Right renal cortex interstitium (tissue), 3 donors: Measurements from ENCODE around the gene EPN2. TPM values are rescaled to one million over a fixed set of nuclear protein-coding genes. Genes with fewer than 3 reads are reported as not detected.

Experiments used
- DNase-seq, 3 donors: peaks; one replicate each; pipeline ENCODE4 v3.0.0-alpha.2; 2013; ENCODE audit warnings: low read depth in 3 of 3, low spot score in 2 of 3
- polyA plus RNA-seq, 3 donors: library from polyadenylated mRNA; unstranded; fragments of 120-200 nt; gene quantifications; one replicate each; pipeline ENCODE4 v1.2.1, GENCODE V29; 2013; ENCODE audit not compliant: insufficient read length in 3 of 3

EPN2 gene
- polyA plus RNA-seq, 3 donors, result 44.8 to 49.6 (median 48.2) TPM

DNA sequence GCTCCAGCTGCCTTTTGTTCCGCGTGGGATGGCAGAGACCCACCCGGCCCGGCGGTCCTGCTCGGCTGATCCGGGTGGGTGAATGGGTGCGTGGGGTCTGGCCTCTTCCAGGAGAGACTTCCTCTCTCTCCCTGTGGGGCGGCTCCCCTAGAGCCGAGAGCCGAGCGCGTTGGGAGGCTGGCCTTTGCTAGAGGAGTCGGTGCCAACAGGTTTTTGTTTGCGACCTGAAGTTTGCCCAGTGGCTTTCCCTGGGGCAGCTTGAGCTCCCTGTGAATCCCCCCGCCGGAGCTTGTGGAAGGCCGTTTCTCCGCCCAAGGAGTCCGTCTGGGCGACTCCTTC is 970 bp downstream of the EPN2 start:
- no peak for DNase-seq

DNA sequence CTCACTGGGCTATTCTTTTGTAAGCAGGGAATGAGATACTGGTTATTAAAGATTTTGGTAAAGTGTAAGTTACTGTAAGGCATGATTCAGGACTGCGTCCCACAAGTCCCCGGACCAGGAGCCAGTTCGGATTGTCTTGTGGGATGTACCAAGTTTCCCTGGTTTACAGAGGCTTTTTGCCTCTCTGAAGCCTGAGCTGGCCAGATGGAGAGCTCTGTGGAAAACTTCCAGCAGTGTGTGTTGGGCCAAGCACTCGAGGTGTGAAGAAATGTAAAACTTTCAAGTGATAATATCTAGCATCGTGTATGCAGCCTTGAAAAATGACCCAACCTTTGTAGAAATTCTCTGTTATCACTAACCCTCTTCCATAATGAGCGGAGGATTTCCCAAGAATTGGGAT is 2.4 kb downstream of the EPN2 start:
- no peak for DNase-seq

DNA sequence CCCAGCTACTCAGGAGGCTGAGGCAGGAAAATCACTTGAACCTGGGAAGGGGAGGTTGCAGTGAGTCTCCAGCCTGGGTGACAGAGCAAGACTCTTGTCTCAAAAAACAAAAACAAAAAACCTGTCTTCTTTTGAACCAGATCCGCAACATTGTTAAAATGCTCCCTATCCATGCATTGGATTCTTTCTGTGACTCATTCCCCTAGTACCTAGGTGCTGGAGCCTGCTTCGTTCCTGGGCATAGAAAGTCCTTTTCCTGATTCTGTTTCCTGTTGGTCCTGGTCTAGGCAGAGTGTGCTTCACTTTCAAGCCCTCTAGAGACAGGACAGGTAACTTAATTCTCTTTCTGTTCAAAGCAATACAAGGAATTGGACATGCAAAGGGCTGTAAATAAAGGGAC is 5.2 kb downstream of the EPN2 start:
- DNase-seq, result no peak

GRCh38 chr17:19242926-19243325 is 5.8 kb downstream of the EPN2 start:
- no peak for DNase-seq

DNA sequence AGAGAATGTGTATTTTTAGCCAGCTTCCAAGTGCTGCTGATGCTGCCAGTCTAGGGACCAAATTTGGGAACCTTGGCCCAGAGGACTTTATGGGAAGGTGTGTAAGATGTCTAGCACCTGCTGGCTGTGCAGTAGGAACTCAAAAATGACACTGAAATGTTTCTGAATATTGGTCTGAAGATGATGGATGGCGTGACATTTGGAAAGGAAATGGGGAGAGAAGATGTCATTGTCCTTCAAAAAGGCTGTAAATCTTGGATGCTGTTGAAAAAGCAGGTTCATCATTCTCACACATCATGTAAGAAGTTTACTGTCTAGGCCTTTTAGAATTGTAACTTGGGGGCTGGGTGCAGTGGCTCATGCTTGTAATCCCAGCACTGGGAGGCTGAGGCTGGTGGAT is 6.7 kb downstream of the EPN2 start:
- no peak for DNase-seq

DNA sequence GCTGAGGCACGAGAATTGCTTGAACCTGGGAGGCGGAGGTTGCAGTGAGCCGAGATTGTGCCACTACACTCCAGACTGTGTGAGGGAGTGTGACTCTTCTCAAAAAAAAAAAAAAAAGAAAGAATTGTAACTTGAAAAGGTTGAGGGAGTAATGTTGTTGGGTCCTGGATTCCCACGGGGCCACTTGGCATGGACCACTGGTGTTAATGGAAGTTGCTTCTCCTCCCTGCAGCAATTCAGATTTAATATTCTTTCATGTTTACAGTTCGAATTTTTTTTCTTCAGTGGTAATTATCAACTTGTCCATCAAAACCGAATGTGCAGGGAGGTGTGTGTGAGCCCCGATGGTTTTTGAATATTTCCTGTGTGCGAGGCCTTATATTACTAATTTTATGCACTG is 7.2 kb downstream of the EPN2 start:
- DNase-seq, result no peak

- no peak for DNase-seq
Observed at GRCh38 chr17:19244781-19245180, 7.6 kb downstream of the EPN2 start.

- DNase-seq, result no peak
Observed at GRCh38 chr17:19247473-19247872, 10.3 kb downstream of the EPN2 start.

- DNase-seq, result no peak
Observed at GRCh38 chr17:19248151-19248927, 11.2 kb downstream of the EPN2 start.

- DNase-seq, result no peak
Observed at GRCh38 chr17:19248928-19249574, 11.9 kb downstream of the EPN2 start.

GRCh38 chr17:19249681-19250080 is 12.5 kb downstream of the EPN2 start:
- no peak for DNase-seq

DNA sequence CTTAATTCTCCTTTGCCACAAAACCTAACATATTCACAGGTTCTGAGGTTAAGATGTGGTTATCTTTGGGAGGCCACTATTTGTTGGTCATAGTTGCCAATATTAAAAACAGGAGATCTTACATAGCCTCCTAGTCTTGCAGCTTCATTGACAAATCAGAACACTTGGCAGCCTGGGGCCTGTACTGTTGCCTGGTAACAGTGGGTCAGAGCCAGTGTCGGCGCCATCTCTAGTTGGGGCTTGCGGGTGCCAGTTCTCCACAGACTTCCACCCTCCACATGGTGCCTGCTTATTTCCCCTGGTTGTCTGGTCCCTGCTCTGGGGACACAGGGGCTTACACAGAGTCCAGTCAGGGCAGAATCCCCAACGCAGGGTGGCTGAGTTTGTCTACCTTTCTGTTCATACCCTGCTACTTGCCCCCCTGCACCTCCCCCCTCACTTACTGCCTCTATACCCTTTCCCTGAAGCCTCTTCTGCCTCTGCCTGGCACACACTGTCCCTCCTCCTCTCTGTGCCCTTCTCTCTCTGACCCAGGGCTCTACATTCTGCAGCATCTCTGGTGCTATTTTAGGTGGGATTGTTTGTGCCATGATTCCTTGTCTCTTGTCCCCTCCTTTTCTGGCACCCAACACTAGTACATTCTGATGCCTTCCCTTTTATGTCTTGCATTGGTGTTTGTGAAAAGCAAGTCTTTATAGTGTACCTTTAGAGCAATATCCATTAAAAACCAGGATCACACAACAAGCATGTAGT is 13.4 kb downstream of the EPN2 start:
- no peak for DNase-seq

DNA sequence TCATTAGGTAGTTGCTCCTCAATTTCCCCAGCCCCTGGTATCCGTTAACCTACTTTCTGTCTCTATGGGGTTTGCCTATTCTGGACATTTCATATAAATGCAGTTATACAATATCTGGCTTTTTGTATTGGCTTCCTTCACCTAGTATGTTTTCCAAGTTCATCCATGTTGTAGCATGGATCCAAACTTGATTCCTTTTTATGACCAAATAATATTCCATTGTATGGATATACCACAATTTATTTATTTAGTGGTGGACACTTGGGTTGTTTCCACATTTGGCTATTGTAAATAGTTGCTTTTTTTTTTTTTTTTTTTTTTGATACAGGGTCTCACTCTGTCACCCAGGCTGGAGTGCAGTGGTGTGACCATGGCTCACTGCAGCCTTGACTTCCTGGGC is 15.9 kb downstream of the EPN2 start:
- DNase-seq, result no peak

DNA sequence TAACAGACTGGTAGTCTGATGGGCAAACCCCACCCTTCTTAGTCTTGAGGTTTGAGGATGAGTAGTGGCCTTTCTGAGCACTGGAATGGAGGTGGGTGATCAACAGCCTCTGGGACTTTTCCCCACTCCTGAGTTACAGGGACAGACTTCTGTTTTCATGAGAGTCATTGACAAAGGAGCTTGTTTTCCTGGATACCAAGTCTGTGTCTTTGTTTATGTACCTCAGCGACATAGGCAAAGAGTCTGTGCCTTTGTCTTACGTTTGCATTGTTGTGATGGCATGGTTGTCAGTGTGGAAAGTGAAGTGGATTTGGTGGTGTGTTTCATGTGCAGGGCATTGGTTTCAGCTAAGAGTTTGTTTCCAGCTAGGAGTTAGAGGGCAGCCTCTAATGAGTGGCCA is 17.5 kb downstream of the EPN2 start:
- DNase-seq, result no peak

DNA sequence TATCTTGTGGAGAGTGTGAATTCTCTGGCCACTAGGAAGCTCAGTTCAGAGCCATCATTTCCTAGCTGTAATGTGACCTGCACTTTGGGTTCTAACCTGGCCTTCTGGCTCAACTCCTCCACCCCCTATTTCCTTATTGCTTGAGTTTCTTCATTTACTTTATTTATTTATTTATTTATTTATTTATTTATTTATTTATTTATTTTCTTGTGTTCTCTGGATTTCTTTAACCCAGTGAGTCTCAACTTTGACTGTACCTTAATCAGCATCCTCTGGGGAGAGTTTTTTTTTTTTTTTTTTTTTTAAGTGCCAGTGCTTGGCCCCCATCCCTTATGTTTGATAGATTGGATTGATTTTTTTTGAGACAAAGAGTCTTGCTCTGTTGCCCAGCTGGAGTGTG is 18.1 kb downstream of the EPN2 start:
- no peak for DNase-seq

DNA sequence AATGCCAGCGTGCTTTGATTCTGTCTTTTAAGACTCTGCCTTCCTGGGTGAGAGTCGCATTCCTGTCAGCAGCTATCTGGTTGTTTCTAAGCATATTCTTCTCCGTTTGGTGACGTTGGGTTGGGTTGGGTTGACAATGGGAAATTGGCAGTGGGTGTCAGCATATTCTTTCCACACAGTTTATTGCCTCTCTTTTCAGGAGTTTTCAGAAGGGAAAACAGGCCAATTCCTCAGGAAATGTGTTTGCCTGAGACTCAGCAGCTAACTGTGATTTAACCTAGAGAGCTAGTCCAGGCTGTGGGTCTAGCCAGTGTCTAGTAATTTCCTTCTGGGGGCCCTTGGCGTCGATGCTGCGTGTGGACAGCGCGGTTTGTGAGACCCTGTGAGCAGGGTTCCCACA is 21.2 kb downstream of the EPN2 start:
- DNase-seq, result no peak

GRCh38 chr17:19260958-19261357 is 23.8 kb downstream of the EPN2 start:
- DNase-seq, result no peak

GRCh38 chr17:19261426-19261825 is 24.3 kb downstream of the EPN2 start:
- no peak for DNase-seq

DNA sequence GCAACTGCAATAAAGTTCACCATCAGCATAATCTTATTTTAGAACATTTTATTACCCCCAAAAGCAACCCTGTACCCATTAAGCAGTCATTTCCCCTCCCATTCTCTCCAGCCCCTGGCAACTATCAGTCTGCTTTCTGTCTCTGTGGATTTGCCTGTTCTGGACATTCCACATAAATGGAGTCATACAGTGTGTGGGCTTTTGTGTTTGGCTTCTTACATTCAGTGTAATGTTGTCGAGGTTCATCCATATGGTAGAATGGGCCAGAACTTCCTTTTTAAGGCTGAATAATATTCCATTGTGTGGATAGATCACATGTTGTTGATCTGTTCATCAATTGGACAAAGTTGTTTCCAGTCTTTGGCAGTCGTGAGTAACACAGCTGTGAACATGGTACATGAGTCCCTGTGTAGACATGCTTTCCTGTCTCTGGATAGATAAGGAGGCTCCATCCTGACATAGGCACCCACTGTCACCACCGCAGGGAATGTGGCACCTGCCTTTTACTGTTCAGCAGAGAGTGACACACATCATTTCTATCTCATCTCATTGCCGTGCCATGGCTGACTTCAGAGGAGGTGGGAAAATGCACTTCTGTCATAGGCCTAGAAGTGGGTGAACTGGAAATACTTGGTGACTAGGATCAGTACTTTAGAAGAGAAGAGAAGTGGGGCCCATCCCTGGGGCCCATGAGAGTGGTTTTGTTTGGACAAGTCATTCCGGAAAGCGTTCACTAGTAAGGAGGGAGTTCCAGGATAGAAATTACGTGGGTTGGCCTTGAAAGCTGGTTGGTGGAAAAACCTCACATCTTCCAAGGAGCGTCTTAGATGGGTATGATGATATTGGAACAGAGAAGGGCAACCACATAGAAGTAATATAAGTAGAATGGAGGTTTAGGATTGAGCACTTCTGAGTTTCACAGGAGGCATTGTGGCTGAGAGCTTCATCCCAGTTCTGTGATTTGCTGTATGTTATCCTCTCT is 25.8 kb downstream of the EPN2 start:
- DNase-seq, result no peak

GRCh38 chr17:19263641-19264051 is 26.5 kb downstream of the EPN2 start:
- no peak for DNase-seq

DNA sequence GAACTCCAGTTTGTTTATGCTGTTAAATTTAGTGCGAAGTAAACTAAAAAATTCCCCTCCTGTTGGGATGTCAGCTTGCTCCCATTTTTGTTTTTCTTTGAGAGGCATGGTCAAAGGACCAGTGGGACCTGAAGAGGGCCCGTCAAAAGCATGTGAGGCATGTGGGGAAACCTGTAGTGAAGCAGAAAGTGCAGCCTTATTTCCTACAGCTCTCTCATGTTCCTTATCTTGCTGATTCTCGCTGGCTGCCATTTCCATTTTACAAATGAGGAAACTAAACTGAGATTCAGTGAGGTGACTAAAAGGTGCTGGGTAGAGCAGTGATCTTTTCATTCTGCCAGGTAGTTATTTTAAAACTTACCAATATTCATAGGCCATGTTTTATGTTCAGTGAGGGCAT is 27.1 kb downstream of the EPN2 start:
- DNase-seq, result no peak
